ENCODE data around the gene FUCA1. TPM values are rescaled to one million over a fixed set of nuclear protein-coding genes. Genes with fewer than 3 reads are reported as not detected.

The FUCA1 gene
- total RNA-seq, 1 experiment from 2014 or later = 14.3 TPM

GRCh38 chr1:23799255-23799569, 68.9 kb downstream of the FUCA1 start:
- intact Hi-C loops (cut with micrococcal nuclease; ENCODE audit: unreplicated experiment) (no loop called here), in situ Hi-C loops (cut with HindIII; ENCODE audit: low pct_unique_long_range_greater_than_20kb, low sequenced_read_pairs) (no loop called here)
- peak overlapping the region; percentile 86 to 89 for H3K4me3 ChIP-seq (ENCODE audit: low read depth in 2 of 2, low read length in 2 of 2)
- ChIA-PET CTCF (interaction anchor here (0.6 to 2.4 kb wide), 6 partner anchors 8 to 56 kb away, joined by 3 to 13 read pairs (median 4); partner anchors contain the start of gene PITHD1), POLR2A (no interaction called here)
- H3K27ac ChIP-seq (ENCODE audit: low read length) = peak overlapping the region; percentile 94
- ATAC-seq = no peak
- no peak for DNase-seq (ENCODE audit: low read depth, low spot score)
- no TSS peak for BruUV-seq (replicated peaks)
- H3K4me1 ChIP-seq (ENCODE audit: control insufficient read depth, insufficient read depth, low read length) = peaks cover 46% of the 10 kb centered on the region
- no peaks in the 10 kb centered on the region for H3K27me3 ChIP-seq (ENCODE audit: control insufficient read depth, insufficient read depth, low read length)
- H3K36me3 ChIP-seq (ENCODE audit: control insufficient read depth, insufficient read depth, low read length) = peaks cover 8% of the 10 kb centered on the region; the same call in 1 of the 2 replicates
- H3K9me3 ChIP-seq (ENCODE audit: control insufficient read depth, insufficient read depth, low read depth, low read length) = no peaks in the 10 kb centered on the region
- no peak for TF ChIP-seq POLR2AphosphoS5 (IDR thresholded peaks at IDR 0.05; ENCODE audit: low read depth, low read length)
- no peak for TF ChIP-seq CTCF (IDR thresholded peaks at IDR 0.05)
- no peak for TF ChIP-seq REST (IDR thresholded peaks at IDR 0.05; ENCODE audit: insufficient read depth in 1 of 2, low read depth in 2 of 2, low read length in 1 of 2)
- no peak for TF ChIP-seq TCF7L2 (IDR thresholded peaks at IDR 0.05; ENCODE audit: low read depth, low read length)
- TF ChIP-seq SIN3A (IDR thresholded peaks at IDR 0.05; ENCODE audit: borderline replicate concordance, insufficient read depth, low read depth, low read length) = no peak

GRCh38 chr1:23798662-23799142, 69.4 kb downstream of the FUCA1 start:
- Histone ChIP-seq H3K36me3 (ENCODE audit: control insufficient read depth, insufficient read depth, low read length) (peaks cover 8% of the 10 kb centered on the region; the same call in 1 of the 2 replicates), H3K4me1 (ENCODE audit: control insufficient read depth, insufficient read depth, low read length) (peaks cover 47% of the 10 kb centered on the region), H3K4me3 (ENCODE audit: low read depth in 2 of 2, low read length in 2 of 2) (peak overlapping the region; percentile 86 to 89), H3K27me3 (ENCODE audit: control insufficient read depth, insufficient read depth, low read length) (no peaks in the 10 kb centered on the region), H3K9me3 (ENCODE audit: control insufficient read depth, insufficient read depth, low read depth, low read length) (no peaks in the 10 kb centered on the region), H3K27ac (ENCODE audit: low read length) (peak overlapping the region; percentile 94)
- POLR2A ChIA-PET = interaction anchor here (0.7 kb wide), 1 partner anchor 81 kb away, joined by 3 read pairs; no protein-coding TSS in a partner anchor
- intact Hi-C loops (cut with micrococcal nuclease; ENCODE audit: unreplicated experiment) (no loop called here), in situ Hi-C loops (cut with HindIII; ENCODE audit: low pct_unique_long_range_greater_than_20kb, low sequenced_read_pairs) (no loop called here)
- BruUV-seq (replicated peaks) = no TSS peak
- TF ChIP-seq REST (IDR thresholded peaks at IDR 0.05; ENCODE audit: insufficient read depth in 1 of 2, low read depth in 2 of 2, low read length in 1 of 2) (no peak), CTCF (IDR thresholded peaks at IDR 0.05) (peak; percentile 68)
- no peak for ATAC-seq
- DNase-seq (ENCODE audit: low read depth, low spot score) = no peak
- CTCF ChIA-PET = interaction anchor here (0.6 to 2.4 kb wide), 4 partner anchors 17 to 29 kb away, joined by 4 to 13 read pairs (median 6); partner anchors contain the start of gene PITHD1
